IPS DF 19.7 (cell line): ENCODE results near the gene RABIF.
"Not testable (repeated sequence)": the region's sequence is repeated elsewhere in the genome, so short reads cannot be mapped to it uniquely, and the experiment has no call there.

Source experiments
- DNase-seq: peaks from one replicate; pipeline ENCODE4 v3.0.0-alpha.2; 2013; ENCODE audit warnings: low read depth, low spot score

The RABIF gene

DNA sequence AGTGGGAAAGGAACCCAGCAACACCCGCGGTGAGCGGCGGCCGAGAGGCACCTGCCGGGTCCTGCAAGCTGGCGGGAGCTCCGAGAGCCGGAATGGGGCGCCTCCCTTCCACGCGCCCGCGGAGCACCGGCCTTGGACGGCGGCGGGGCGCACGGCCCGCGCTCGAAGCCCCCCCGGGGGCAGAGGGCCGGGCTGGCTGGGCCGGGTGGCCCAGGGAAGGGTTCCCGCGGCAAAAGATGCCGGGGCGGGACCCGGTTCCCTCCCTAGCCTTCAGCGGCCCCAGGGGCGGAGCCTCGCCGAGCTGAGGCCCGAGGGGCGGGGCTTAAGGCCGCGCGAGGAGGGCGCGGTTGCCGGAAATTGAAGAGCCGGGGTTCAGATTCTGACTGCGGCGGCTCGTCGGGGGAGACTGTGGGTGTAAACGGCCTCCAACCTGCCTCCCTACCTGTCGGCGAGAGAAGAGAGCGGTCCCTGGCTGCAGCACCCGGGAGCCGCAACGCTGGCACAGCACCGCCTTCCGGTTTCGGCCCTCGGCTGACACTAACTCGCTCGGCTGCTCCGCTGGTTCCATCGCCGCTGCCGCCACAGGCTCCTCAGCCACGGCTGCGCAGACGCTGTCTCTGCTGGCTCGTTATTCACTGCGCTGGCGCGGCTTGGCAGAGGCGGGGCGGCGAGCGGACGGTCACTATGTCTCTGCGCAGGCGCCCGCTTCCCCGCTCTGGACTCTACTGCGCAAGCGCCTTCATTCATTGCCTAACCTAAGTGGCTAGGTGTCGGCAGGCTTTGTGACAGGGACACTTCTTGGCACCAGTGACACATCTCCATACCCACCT is at the start of gene RABIF:
Gene RABIF (minus strand): TSS at position 619 of the 830 bp plus-strand sequence. CDS start 51 bp downstream, at position 568.
- peak; percentile 64 for DNase-seq

- no peak for DNase-seq
Measured at GRCh38 chr1:202938287-202938925, 49.5 kb upstream of the RABIF start.

DNA sequence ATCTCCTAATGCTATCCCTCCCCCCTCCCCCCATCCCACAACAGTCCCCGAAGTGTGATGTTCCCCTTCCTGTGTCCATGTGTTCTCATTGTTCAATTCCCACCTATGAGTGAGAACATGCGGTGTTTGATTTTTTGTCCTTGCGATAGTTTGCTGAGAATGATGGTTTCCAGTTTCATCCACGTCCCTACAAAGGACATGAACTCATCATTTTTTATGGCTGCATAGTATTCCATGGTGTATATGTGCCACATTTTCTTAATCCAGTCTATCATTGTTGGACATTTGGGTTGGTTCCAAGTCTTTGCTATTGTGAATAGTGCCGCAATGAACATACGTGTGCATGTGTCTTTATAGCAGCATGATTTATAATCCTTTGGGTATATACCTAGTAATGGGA is 47.5 kb upstream of the RABIF start:
- not testable (repeated sequence) for DNase-seq

DNA sequence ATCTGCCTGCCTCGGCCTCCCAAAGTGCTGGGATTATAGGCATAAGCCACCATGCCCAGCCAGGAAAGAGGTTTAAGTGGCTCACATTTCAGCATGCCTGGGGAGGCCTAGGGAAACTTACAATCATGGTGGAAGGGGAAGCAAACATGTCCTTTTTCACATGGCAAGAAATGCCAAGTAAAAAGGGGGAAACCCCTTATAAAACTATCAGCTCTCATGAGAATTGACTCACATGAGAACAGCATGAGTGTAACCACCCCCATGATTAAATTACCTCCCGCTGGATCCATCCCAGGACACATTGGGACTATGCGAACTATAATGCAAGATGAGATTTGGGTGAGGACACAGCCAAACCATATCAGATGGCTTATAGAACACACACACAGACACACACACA is 46.9 kb upstream of the RABIF start:
- no peak for DNase-seq

GRCh38 chr1:202934755-202935154 is 45.8 kb upstream of the RABIF start:
- no peak for DNase-seq

DNA sequence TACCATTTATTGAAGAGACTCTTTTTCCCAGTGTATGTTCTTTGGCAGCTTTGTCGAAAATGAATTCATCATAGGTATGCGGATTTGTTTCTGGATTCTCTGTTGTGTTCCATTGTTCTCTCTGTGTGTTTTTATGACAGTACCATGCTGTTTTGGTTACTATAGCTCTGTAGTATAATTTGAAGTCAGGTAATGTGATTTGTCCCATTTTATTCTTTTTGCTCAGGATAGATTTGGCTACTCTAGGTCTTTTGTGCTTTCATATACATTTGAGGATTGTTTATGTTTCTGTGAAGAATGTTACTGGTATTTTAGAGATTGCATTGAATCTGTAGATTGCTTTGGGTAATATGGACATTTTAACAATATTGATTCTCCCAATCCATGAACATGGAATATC is 43.5 kb upstream of the RABIF start:
- DNase-seq, result no peak

DNA sequence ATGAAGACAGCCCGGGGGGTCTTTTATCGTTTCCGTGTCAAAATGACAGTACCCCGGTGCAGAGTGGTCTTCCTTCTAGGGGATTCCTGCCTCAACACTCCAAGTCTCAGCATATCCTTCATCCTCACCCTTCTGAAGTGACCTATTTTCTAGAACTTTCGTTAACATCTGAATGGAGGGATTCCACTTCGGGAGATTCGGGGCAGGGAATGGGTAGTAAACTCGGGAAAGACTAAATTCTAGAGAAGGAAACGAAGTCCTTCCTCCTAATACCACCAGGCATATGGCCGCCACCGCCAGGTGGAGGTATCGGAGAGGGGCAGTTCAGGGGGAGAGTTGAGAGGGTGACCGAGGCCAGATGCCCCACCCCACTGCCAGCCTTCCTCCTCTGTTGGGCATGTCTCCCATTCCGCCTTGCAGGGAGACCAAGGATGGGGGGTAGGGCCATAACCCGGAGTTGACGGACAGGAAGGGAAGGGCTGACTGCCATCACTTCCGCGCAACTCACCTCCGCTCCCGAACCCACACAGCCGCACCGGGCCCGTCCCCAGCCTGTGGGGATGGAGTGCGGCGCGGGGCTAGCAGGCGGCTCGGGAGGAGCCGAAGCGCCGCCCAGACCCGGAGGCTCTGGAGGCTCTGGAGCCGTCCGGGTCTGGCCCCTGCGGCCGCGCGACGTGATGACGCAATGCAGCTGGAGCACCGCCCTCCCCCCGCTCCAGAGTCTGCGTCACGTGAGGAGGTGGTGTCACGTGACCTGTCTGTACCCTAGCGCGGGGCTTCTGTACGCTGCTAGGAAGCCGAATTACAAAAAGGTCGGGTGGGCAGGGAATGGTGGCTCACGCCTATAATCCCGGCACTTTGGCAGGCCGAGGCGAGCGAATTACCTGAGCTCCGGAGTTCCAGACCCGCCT is 37.9 kb upstream of the RABIF start, which contains the start of gene KLHL12:
Gene KLHL12 (minus strand): TSS at position 654 of the 911 bp plus-strand sequence. CDS start 2,072 bp downstream, outside the sequence.
- DNase-seq, result peak; percentile 84

GRCh38 chr1:202923533-202923932 is 34.6 kb upstream of the RABIF start:
- no peak for DNase-seq

DNA sequence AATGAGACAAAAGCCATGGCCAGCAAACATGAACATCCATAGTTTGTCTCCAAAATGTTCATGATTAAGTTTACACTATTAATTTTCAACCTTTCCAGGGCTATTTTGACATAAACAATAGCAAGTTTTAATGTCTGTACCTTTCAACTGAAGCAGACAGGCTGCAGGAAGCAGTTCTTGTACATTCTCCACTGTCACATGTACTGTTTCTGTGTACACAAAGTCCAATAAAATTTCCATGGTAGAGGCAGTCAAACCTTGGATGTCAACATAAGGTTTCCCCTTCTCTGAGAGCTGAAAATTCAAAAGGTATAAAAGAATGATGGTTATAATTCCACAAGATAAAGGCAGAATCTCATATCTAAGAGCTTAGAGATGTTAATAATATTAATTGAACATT is 30.7 kb upstream of the RABIF start:
- no peak for DNase-seq

GRCh38 chr1:202915146-202915545 is 26.2 kb upstream of the RABIF start:
- no peak for DNase-seq

DNA sequence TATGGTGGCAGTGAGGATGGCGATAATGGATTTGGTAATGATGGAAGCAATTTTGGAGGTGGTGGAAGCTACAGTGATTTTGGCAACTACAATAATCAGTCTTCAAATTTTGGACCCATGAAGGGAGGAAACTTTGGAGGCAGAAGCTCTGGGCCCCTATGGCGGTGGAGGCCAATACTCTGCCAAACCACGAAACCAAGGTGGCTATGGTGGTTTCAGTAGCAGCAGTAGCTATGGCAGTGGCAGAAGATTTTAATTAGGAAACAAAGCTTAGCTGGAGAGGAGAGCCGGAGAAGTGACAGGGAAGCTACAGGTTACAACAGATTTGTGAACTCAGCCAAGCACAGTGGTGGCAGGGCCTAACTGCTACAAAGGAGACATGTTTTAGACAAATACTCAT is 23.5 kb upstream of the RABIF start:
- not testable (repeated sequence) for DNase-seq

DNA sequence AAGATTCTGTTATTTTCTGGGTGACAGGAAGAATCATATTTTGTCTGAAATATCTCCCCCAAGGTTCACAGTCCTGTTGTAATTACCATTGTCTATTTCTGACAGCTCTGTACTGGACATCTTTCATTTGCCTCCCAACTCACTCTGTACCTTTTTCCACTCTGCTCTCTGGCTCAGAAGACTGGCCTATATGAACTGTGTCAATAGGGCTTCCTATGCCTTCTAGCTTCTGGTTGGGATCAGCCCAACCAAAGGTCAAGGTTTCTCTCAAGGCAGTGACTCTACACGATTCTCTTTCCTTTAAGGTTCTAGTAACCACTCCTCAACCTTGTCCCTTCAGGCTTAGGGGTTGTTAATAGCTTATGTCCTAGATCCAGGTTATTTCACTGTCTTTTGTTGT is 20.5 kb upstream of the RABIF start:
- DNase-seq, result no peak

DNA sequence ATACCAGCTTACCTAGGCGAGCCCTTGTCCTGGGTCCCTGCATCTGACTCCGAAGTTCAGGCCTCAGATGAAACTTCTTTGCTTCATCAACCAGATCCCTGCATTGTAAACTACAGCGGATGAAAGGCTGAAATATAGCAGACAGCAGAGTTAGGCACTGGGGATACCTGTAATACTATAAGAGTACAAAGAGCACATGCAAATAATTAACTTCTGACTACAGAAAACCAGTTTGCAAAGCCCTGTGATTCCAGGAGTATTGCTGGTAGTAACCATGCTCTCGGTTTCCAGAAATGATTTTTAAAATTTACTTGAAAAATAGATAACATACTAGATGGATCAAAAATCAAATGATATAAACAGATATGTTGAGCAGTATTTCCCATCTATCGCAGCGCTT is 20.0 kb upstream of the RABIF start:
- DNase-seq, result no peak

DNA sequence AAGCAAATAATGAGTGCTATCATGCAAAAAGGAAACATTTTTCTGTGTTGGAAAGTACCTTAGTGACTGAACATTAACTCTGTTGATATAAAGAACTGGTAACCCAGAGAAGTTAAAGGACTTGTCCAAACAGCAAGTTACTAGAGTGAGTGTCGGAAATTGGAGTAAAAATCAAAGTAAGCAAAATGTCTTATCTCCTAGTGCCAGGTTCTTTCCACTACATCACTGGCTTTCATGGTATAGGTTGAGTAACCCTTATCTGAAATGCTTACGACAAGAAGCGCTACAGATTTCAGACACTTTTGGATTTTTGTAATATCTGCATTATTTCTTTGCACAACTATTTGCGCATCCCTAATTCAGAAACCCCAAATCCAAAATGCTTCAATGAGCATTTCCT is 16.4 kb upstream of the RABIF start:
- no peak for DNase-seq

DNA sequence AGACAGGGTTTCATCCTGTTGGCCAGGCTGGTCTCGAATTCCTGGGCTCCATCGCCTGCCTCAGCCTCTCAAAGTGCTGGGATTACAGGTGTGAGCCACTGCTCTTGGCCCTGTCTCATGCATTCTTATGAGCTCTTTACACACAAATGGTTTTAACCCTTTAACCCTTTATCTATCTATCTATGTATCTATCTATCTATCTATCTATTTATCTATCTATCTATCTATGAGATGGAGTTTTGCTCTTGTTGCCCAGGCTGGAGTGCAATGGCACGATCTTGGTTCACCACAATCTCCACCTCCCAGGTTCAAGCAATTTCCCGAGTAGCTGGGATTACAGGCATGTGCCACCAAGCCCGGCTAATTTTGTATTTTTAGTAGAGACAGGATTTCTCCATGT is 14.9 kb upstream of the RABIF start:
- DNase-seq, result not testable (repeated sequence)

GRCh38 chr1:202901555-202901954 is 12.6 kb upstream of the RABIF start:
- no peak for DNase-seq

DNA sequence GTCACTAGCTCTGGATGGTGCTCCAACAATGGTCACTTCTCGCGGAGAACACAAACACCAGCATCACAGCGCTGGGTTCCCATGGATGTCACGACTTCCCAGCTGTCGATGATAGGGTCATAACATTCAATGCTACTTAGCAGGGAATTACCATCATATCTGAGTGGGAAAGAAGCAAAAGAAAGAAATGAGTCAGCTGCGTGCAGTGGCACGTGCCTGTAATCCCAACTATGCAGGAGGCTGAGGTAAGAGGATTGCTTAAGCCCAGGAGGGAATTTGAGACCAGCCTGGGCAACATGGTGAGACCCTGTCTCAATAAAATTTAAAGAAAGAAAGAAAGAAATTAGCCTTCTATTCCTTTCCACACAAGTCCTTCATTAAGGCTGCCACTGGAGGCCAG is 3.6 kb upstream of the RABIF start:
- no peak for DNase-seq

DNA sequence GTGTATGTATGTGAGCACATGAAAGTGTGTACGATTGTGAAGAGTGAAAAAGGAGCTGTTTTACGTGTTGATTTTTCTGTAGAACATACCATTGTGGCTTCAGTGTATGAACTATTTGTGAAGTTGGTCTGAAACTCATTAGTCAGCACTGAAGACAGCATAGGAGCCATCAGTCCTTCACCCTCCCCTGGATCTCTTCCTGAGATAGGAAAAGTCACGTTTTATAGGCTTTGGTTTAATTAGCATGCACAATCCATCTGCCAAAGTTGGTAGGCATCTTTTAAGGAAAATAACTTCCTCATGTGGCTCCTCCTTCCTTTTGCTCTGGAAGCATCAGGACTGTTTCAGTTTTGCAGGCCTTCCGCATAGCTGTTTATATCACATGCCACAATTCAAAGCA is 1.4 kb upstream of the RABIF start:
- no peak for DNase-seq

GRCh38 chr1:202888221-202888530 is 773 bp downstream of the RABIF start:
- no peak for DNase-seq

- DNase-seq, result no peak
Measured at GRCh38 chr1:202880961-202881460, 7.9 kb downstream of the RABIF start.

DNA sequence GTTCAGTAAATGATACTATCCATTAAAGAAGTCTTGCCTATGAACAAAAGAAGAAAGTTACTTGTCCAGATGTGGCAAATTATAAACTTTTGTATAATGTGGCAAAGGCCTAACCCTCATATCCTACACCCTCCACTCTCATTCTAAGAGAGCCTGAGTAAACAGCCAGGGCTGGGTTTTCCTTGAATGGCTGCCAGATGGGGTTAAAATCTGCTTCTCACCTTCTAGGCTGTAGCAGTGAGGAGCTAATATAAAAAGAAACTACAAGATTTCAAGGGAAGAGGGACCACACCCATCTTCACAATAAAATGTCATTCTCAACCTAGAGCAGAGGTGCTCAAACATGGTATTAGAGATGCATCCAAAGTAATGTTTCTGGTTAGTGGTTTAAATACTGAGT is 8.9 kb downstream of the RABIF start:
- no peak for DNase-seq

DNA sequence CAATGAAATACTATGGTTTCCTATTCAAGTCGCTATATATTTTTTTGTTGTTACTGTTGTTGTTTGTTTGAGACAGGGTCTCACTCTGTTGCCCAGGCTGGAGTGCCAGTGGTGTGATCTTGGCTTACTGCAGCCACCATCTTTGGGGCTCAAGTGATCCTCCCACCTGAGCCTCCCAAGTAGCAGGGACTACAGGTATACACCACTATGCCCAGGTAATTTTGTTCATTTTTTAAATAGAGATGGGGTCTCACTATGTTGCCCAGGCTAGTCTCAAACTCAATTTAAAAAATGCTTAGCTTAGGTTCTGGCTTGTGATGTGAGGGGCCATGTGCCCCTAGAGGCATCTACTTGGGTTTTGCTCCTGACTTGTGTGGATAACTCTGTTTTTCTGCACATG is 9.8 kb downstream of the RABIF start:
- DNase-seq, result no peak
